Naive thymus-derived CD4-positive, alpha-beta T cell (primary cell): ENCODE results near the gene NT5C3B. TPM values are rescaled to one million over a fixed set of nuclear protein-coding genes. Genes with fewer than 3 reads are reported as not detected.

ENCODE experiments used
- ATAC-seq: fragments of 150-1000 bp; cut with Tn5 transposase; 2 replicates; pipeline ENCODE4 v1.10.0; 2021; ENCODE audit warnings: mild to moderate bottlenecking, moderate library complexity
- CTCF ChIA-PET: fragments of 350-600 bp; sonication (Branson Sonifier 250); formaldehyde crosslinking; loops from one replicate; lab custom pipeline; 2021; ENCODE audit warnings: antibody characterized with exemption; lab: Charles Lee
- POLR2A ChIA-PET: fragments of 350-600 bp; sonication (Branson Sonifier 250); formaldehyde crosslinking; loops from one replicate; lab custom pipeline; 2021; ENCODE audit warnings: antibody characterized with exemption, inconsistent platforms; lab: Charles Lee
- DNase-seq, 9 donors: peaks; one replicate each; pipeline versions ENCODE4 v3.0.0 to v3.0.0-alpha.2; 2020 to 2022; ENCODE audit warnings: mixed read lengths in 1 of 9
- H3K27ac ChIP-seq: one replicate; pipeline ENCODE4 v1.7.0; 2013; ENCODE audit warnings: mild to moderate bottlenecking, low read depth, low read length, moderate library complexity
- H3K27me3 ChIP-seq, 2 donors: one replicate each; pipeline ENCODE4 v1.7.0; 2013; ENCODE audit warnings: low read length in 2 of 2, mild to moderate bottlenecking in 2 of 2, moderate library complexity in 2 of 2; ENCODE audit not compliant: control insufficient read depth in 2 of 2, insufficient read depth in 2 of 2
- H3K36me3 ChIP-seq, 3 experiments: 1 replicate in 2 of 3; 2 replicates in 1 of 3; pipeline ENCODE4 v1.7.0; 2013; ENCODE audit warnings: low read length in 3 of 3, mild to moderate bottlenecking in 3 of 3, moderate library complexity in 1 of 3; ENCODE audit not compliant: insufficient read depth in 3 of 3, control insufficient read depth in 2 of 3
- H3K4me1 ChIP-seq, 2 donors: one replicate each; pipeline ENCODE4 v1.7.0; 2013; ENCODE audit warnings: low read length in 2 of 2, mild to moderate bottlenecking in 2 of 2, moderate library complexity in 1 of 2; ENCODE audit not compliant: control insufficient read depth in 2 of 2, insufficient read depth in 2 of 2
- H3K4me3 ChIP-seq: 2 replicates; pipeline ENCODE4 v1.7.0; 2013; ENCODE audit warnings: mild to moderate bottlenecking, low read length
- H3K9me3 ChIP-seq, 3 experiments: 1 replicate in 2 of 3; 2 replicates in 1 of 3; pipeline ENCODE4 v1.7.0; 2013; ENCODE audit warnings: low read length in 3 of 3; ENCODE audit not compliant: control insufficient read depth in 2 of 3
- H3K27ac Mint-ChIP-seq, 9 donors: one replicate each; pipeline ENCODE4 v1.8.0; 2020 to 2022; ENCODE audit warnings: mixed read lengths in 9 of 9, mild to moderate bottlenecking in 8 of 9, moderate library complexity in 5 of 9, inconsistent platforms in 2 of 9
- H3K27me3 Mint-ChIP-seq, 5 donors: one replicate each; pipeline ENCODE4 v1.8.0; 2021 to 2022; ENCODE audit warnings: mixed read lengths in 5 of 5, mild to moderate bottlenecking in 1 of 5
- H3K36me3 Mint-ChIP-seq, 5 donors: one replicate each; pipeline ENCODE4 v1.8.0; 2020 to 2022; ENCODE audit warnings: mixed read lengths in 5 of 5, mild to moderate bottlenecking in 3 of 5, inconsistent platforms in 1 of 5
- H3K4me1 Mint-ChIP-seq, 7 donors: one replicate each; pipeline ENCODE4 v1.8.0; 2020 to 2022; ENCODE audit warnings: mixed read lengths in 7 of 7, mild to moderate bottlenecking in 3 of 7, inconsistent platforms in 1 of 7
- H3K4me3 Mint-ChIP-seq, 10 donors: one replicate each; pipeline ENCODE4 v1.8.0; 2020 to 2022; ENCODE audit warnings: mild to moderate bottlenecking in 10 of 10, mixed read lengths in 10 of 10, moderate library complexity in 6 of 10, inconsistent platforms in 2 of 10
- H3K9me3 Mint-ChIP-seq, 11 donors: one replicate each; pipeline ENCODE4 v1.8.0; 2020 to 2022; ENCODE audit warnings: mixed read lengths in 11 of 11, mild to moderate bottlenecking in 4 of 11, inconsistent platforms in 1 of 11, moderate library complexity in 1 of 11
- intact Hi-C, 2 donors: fragments of 100-400 bp; cut with micrococcal nuclease; formaldehyde crosslinking; loops; one replicate each; pipeline ENCODE4 v1.15.1; 2023
- polyA plus RNA-seq, 2 donors: library from polyadenylated mRNA; unstranded; fragments of 300-500 nt; fragmentation: Illumina TruSeq; gene quantifications; one replicate each; pipeline ENCODE4 v1.2.3, GENCODE V29; 2021
- total RNA-seq, 6 experiments: library from RNA in 5 of 6; stranded (reverse) in 5 of 6; gene quantifications; 1 replicate in 5 of 6; 2 replicates in 1 of 6; pipeline ENCODE4 v1.2.3 and lab custom pipeline; 2021 to 2026

NT5C3B gene
- total and polyA plus RNA-seq, 7 experiments from 2014 or later: 26.8 to 66.7 (median 38.8) TPM

- no peaks in the 10 kb centered on the region for H3K4me1 ChIP-seq
- ChIA-PET CTCF (no interaction called here), POLR2A (interaction anchor here (0.6 to 0.8 kb wide), 2 partner anchors 80 to 86 kb away, joined by 3 read pairs; no protein-coding TSS in a partner anchor)
- intact Hi-C loops: no loop called here
- H3K4me3 ChIP-seq: no peak overlapping the region
- Mint-ChIP-seq H3K4me3 (no peak overlapping the region), H3K4me1 (no peaks in the 10 kb centered on the region), H3K36me3 (peaks cover 0 to 3% (median 0%) of the 10 kb centered on the region in 5 donors), H3K27ac (no peak overlapping the region), H3K9me3 (no peaks in the 10 kb centered on the region), H3K27me3 (peaks cover 0 to 9% (median 4%) of the 10 kb centered on the region in 5 donors)
- H3K9me3 ChIP-seq: no peaks in the 10 kb centered on the region
- no peaks in the 10 kb centered on the region for H3K27me3 ChIP-seq
- no peak for ATAC-seq
- H3K27ac ChIP-seq: no peak overlapping the region
- no peaks in the 10 kb centered on the region for H3K36me3 ChIP-seq
- DNase-seq: no peak
These were observed 60.4 kb downstream of the NT5C3B start for GRCh38 chr17:41775394-41776226.

Other genes starting within 250 kb of the NT5C3B start
- gene KRT14, start 249.3 kb downstream of the NT5C3B start, total RNA-seq: not detected
- gene KRT14, start 249.3 kb downstream of the NT5C3B start, polyA plus RNA-seq: not detected
- not detected for gene KRT16, start 223.5 kb downstream of the NT5C3B start, total RNA-seq
- not detected for gene KRT16, start 223.5 kb downstream of the NT5C3B start, polyA plus RNA-seq
- gene KRT17, start 211.7 kb downstream of the NT5C3B start, total RNA-seq: not detected
- gene KRT17, start 211.7 kb downstream of the NT5C3B start, polyA plus RNA-seq: not detected
- gene EIF1, start 147.3 kb downstream of the NT5C3B start, total RNA-seq: 1,000 to 10,000 TPM in 2 of 5 experiments, 100 to 1,000 TPM in 3; 710 to 2,222 (median 934) TPM
- gene EIF1, start 147.3 kb downstream of the NT5C3B start, polyA plus RNA-seq: 1,000 to 10,000 TPM in 1 of 2 donors, 100 to 1,000 TPM in 1; 774 to 1,284 TPM
- gene GAST, start 123.9 kb downstream of the NT5C3B start, total RNA-seq: not detected
- not detected for gene GAST, start 123.9 kb downstream of the NT5C3B start, polyA plus RNA-seq
- gene HAP1, start 101.6 kb downstream of the NT5C3B start, total RNA-seq: under 1 TPM in 1 of 5 experiments, not detected in 4; 0.08 TPM
- not detected for gene HAP1, start 101.6 kb downstream of the NT5C3B start, polyA plus RNA-seq
- gene JUP, start 49.5 kb downstream of the NT5C3B start, total RNA-seq: 1 to 10 TPM in 2 of 5 experiments, under 1 TPM in 3; 0.24 to 8.2 (median 0.57) TPM
- under 1 TPM; 0.19 to 0.25 TPM for gene JUP, start 49.5 kb downstream of the NT5C3B start, polyA plus RNA-seq
- 1 to 10 TPM; 3.6 to 7.0 (median 5.3) TPM for gene P3H4, start 24.3 kb downstream of the NT5C3B start, total RNA-seq
- 1 to 10 TPM; 3.5 to 6.5 TPM for gene P3H4, start 24.3 kb downstream of the NT5C3B start, polyA plus RNA-seq
- gene FKBP10, start 23.2 kb downstream of the NT5C3B start, total RNA-seq: under 1 TPM in 2 of 5 experiments, not detected in 3; 0.34 to 0.76 TPM
- not detected for gene FKBP10, start 23.2 kb downstream of the NT5C3B start, polyA plus RNA-seq
- gene KLHL10, start 1.6 kb upstream of the NT5C3B start, total RNA-seq: not detected
- gene KLHL10, start 1.6 kb upstream of the NT5C3B start, polyA plus RNA-seq: not detected
- gene KLHL11, start 29.2 kb upstream of the NT5C3B start, total RNA-seq: 10 to 100 TPM; 15.2 to 25.9 (median 18.9) TPM
- 1 to 10 TPM; 6.7 to 7.0 TPM for gene KLHL11, start 29.2 kb upstream of the NT5C3B start, polyA plus RNA-seq
- 100 to 1,000 TPM in 1 of 5 experiments, 10 to 100 TPM in 4; 59.2 to 154 (median 70.8) TPM for gene ACLY, start 82.7 kb upstream of the NT5C3B start, total RNA-seq
- gene ACLY, start 82.7 kb upstream of the NT5C3B start, polyA plus RNA-seq: 10 to 100 TPM; 42.7 to 51.9 TPM
- gene ODAD4, start 94.4 kb upstream of the NT5C3B start, total RNA-seq: 1 to 10 TPM in 3 of 5 experiments, under 1 TPM in 1, not detected in 1; 0.16 to 4.1 (median 1.6) TPM
- under 1 TPM; 0.10 to 0.40 TPM for gene ODAD4, start 94.4 kb upstream of the NT5C3B start, polyA plus RNA-seq
- gene CNP, start 130.6 kb upstream of the NT5C3B start, total RNA-seq: 10 to 100 TPM; 29.6 to 86.3 (median 32.5) TPM
- 10 to 100 TPM; 32.3 to 34.2 TPM for gene CNP, start 130.6 kb upstream of the NT5C3B start, polyA plus RNA-seq
- 100 to 1,000 TPM in 4 of 5 experiments, 10 to 100 TPM in 1; 99.4 to 145 (median 109) TPM for gene DNAJC7, start 181.2 kb upstream of the NT5C3B start, total RNA-seq
- 10 to 100 TPM; 65.4 to 77.7 TPM for gene DNAJC7, start 181.2 kb upstream of the NT5C3B start, polyA plus RNA-seq
- 10 to 100 TPM; 14.3 to 24.0 (median 20.4) TPM for gene NKIRAS2, start 183.9 kb upstream of the NT5C3B start, total RNA-seq
- gene NKIRAS2, start 183.9 kb upstream of the NT5C3B start, polyA plus RNA-seq: 10 to 100 TPM; 24.6 to 30.5 TPM
- 1 to 10 TPM in 1 of 5 experiments, under 1 TPM in 4; 0.10 to 1.0 (median 0.67) TPM for gene C17orf113, start 214.4 kb upstream of the NT5C3B start, total RNA-seq
- under 1 TPM; 0.14 to 0.28 TPM for gene C17orf113, start 214.4 kb upstream of the NT5C3B start, polyA plus RNA-seq